Measurements from ENCODE around the gene TAS2R40. TPM values are rescaled to one million over a fixed set of nuclear protein-coding genes. Genes with fewer than 3 reads are reported as not detected.

Gene TAS2R40
- total RNA-seq, 4 donors from 2014 or later: not detected

GRCh38 chr7:143271240-143271639 is 49.4 kb downstream of the TAS2R40 start:
- Histone ChIP-seq H3K9me3 (no peaks in the 10 kb centered on the region), H3K4me1 (no peaks in the 10 kb centered on the region), H3K36me3 (no peaks in the 10 kb centered on the region), H3K27ac (no peak overlapping the region), H3K4me3 (no peak overlapping the region), H3K27me3 (no peaks in the 10 kb centered on the region)
- DNase-seq: no peak
- TF ChIP-seq CTCF (IDR thresholded peaks at IDR 0.05) (no peak), POLR2A (IDR thresholded peaks at IDR 0.05) (no peak)
- intact Hi-C loops (cut with DNase I; ENCODE audit: low total_unique reads): no loop called here

Small RNAs within 50 kb of the gene (small RNA-seq; reads per million reads assigned to genes)
- gene AC073342.3: not detected

Other genes with a start within 250 kb of the TAS2R40 start
- 1 to 10 TPM in 2 of 4 donors, not detected in 2; 1.0 to 2.4 TPM for gene OR9A2, start 194.9 kb upstream of the TAS2R40 start, total RNA-seq
- gene OR6V1, start 169.7 kb upstream of the TAS2R40 start, total RNA-seq: not detected
- gene PIP, start 90.0 kb upstream of the TAS2R40 start, total RNA-seq: not detected
- not detected for gene TAS2R39, start 38.6 kb upstream of the TAS2R40 start, total RNA-seq
- 100 to 1,000 TPM in 1 of 4 donors, 10 to 100 TPM in 3; 58.2 to 173 (median 86.9) TPM for gene GSTK1, start 41.4 kb downstream of the TAS2R40 start, total RNA-seq
- 10 to 100 TPM in 1 of 4 donors, 1 to 10 TPM in 1, not detected in 2; 2.2 to 11.1 TPM for gene TMEM139, start 62.9 kb downstream of the TAS2R40 start, total RNA-seq
- gene CASP2, start 66.3 kb downstream of the TAS2R40 start, total RNA-seq: 10 to 100 TPM in 3 of 4 donors, 1 to 10 TPM in 1; 4.1 to 32.2 (median 24.5) TPM
- gene CLCN1, start 94.1 kb downstream of the TAS2R40 start, total RNA-seq: under 1 TPM in 2 of 4 donors, not detected in 2; 0.21 to 0.30 TPM
- 10 to 100 TPM in 1 of 4 donors, 1 to 10 TPM in 3; 1.2 to 10.6 (median 6.5) TPM for gene FAM131B, start 140.7 kb downstream of the TAS2R40 start, total RNA-seq
- gene ZYX, start 159.3 kb downstream of the TAS2R40 start, total RNA-seq: 100 to 1,000 TPM in 2 of 4 donors, 10 to 100 TPM in 2; 46.0 to 494 (median 95.9) TPM
- 1 to 10 TPM in 3 of 4 donors, not detected in 1; 1.3 to 5.6 (median 1.9) TPM for gene EPHA1, start 186.8 kb downstream of the TAS2R40 start, total RNA-seq
- 1 to 10 TPM in 1 of 4 donors, not detected in 3; 3.3 TPM for gene TAS2R60, start 221.4 kb downstream of the TAS2R40 start, total RNA-seq

Measured in uterus (tissue), 4 donors.